HepG2 (cell line): ENCODE data around the gene HEPN1. TPM values are rescaled to one million over a fixed set of nuclear protein-coding genes. Genes with fewer than 3 reads are reported as not detected.

Experiments used
- ATAC-seq: fragments of 200-7000 bp; cut with Tn5 transposase; 3 replicates; pipeline ENCODE4 v1.9.1; 2020; ENCODE audit warnings: mild to moderate bottlenecking, moderate library complexity
- BruUV-seq: library from RNA; stranded (reverse); fragments of 400-500 nt; replicated peaks from 2 replicates; lab custom pipeline; 2021; lab: Mats Ljungman, UMichigan
- CTCF ChIA-PET: fragments of 300-600 bp; formaldehyde crosslinking; extraction: SDS; loops from one replicate; lab custom pipeline; 2021; ENCODE audit warnings: low total read pairs, inconsistent platforms, low intra/inter-chr PET ratio; lab: Yijun Ruan, JAX
- POLR2A ChIA-PET: fragments of 350-600 bp; sonication (Branson Sonifier 250); formaldehyde crosslinking; loops from one replicate; lab custom pipeline; 2020; ENCODE audit warnings: antibody characterized with exemption, inconsistent platforms; lab: Yijun Ruan, JAX
- DNase-seq: peaks from one replicate; pipeline ENCODE4 v3.0.0-alpha.2; 2015; ENCODE audit warnings: low spot score
- FAIRE-seq: peaks from 3 replicates; lab custom pipeline; 2011; peaks lifted over from hg19 to GRCh38; lab: Jason Lieb, UNC
- H2AFZ ChIP-seq: one replicate; pipeline ENCODE4 v1.6.1; 2011; ENCODE audit warnings: low read length, inconsistent platforms
- H3K27ac ChIP-seq: fragments of 300-600 bp; 3 replicates; pipeline ENCODE4 v1.8.0; 2011; ENCODE audit warnings: mixed run types, mild to moderate bottlenecking, mixed read lengths, low read length, inconsistent platforms; ENCODE audit not compliant: insufficient read depth; ENCODE audit errors: extremely low read length
- H3K27me3 ChIP-seq, 2 experiments: fragments of 200-600 bp in 1 of 2; 2 replicates in 1 of 2; 3 replicates in 1 of 2; pipeline versions ENCODE4 v1.6.0 to v1.8.0; 2011; ENCODE audit warnings: low read length in 2 of 2, mild to moderate bottlenecking in 2 of 2, moderate library complexity in 2 of 2, inconsistent platforms in 1 of 2; ENCODE audit not compliant: insufficient read depth in 2 of 2, control insufficient read depth in 1 of 2
- H3K36me3 ChIP-seq, 2 experiments: fragments of 200-600 bp in 1 of 2; replicated peaks in 1 of 2; 2 replicates in 1 of 2; 3 replicates in 1 of 2; pipeline versions ENCODE4 v1.5.1 to v1.8.0; 2011; ENCODE audit warnings: low read length in 2 of 2, inconsistent platforms in 1 of 2; ENCODE audit not compliant: insufficient read depth in 2 of 2, control insufficient read depth in 1 of 2
- H3K4me1 ChIP-seq: 2 replicates; pipeline ENCODE4 v1.5.1; 2012; ENCODE audit warnings: low read length, inconsistent platforms; ENCODE audit not compliant: insufficient read depth
- H3K4me2 ChIP-seq: 2 replicates; pipeline ENCODE4 v1.6.0; 2011; ENCODE audit warnings: low read depth, low read length, inconsistent platforms
- H3K4me3 ChIP-seq, 3 experiments: fragments of 200-600 bp in 1 of 3; sonication (generic), shearing (Covaris generic) in 1 of 3; replicated peaks in 1 of 3; 2 replicates each; pipeline ENCODE4 v1.5.1; 2011 to 2016; ENCODE audit warnings: low read length in 3 of 3, inconsistent platforms in 2 of 3, low read depth in 2 of 3, mild to moderate bottlenecking in 2 of 3, control low read depth in 1 of 3, mixed read lengths in 1 of 3; ENCODE audit not compliant: insufficient read depth in 1 of 3
- H3K79me2 ChIP-seq: one replicate; pipeline ENCODE4 v1.6.1; 2011; ENCODE audit warnings: low read length, inconsistent platforms; ENCODE audit not compliant: insufficient read depth
- H3K9ac ChIP-seq: 2 replicates; pipeline ENCODE4 v1.6.0; 2011; ENCODE audit warnings: mild to moderate bottlenecking, low read depth, low read length, inconsistent platforms; ENCODE audit not compliant: insufficient read depth
- H3K9me3 ChIP-seq: 2 replicates; pipeline ENCODE4 v1.5.1; 2012; ENCODE audit warnings: mild to moderate bottlenecking, low read length
- H4K20me1 ChIP-seq: 2 replicates; pipeline ENCODE4 v1.6.0; 2011; ENCODE audit warnings: inconsistent platforms, mild to moderate bottlenecking, low read length, moderate library complexity; ENCODE audit not compliant: insufficient read depth
- BCL3 ChIP-seq: sonication (generic); formaldehyde crosslinking; IDR thresholded peaks from 2 replicates; pipeline ENCODE4 v1.5.1; 2020; ENCODE audit warnings: mild to moderate bottlenecking, missing genetic modification reagents, moderate library complexity
- HNF4A ChIP-seq: sonication (generic); formaldehyde crosslinking; IDR thresholded peaks from 2 replicates; pipeline ENCODE4 v1.4.0; 2020; ENCODE audit warnings: missing genetic modification reagents
- MAFF ChIP-seq: IDR thresholded peaks from 2 replicates; pipeline ENCODE4 v1.6.1; 2011; ENCODE audit warnings: low read depth, low read length, improper control_type of control experiment
- MAFK ChIP-seq, 2 experiments: IDR thresholded peaks in 1 of 2; conservative IDR thresholded peaks in 1 of 2; 2 replicates each; pipeline ENCODE4 v1.6.1; 2011; ENCODE audit warnings: improper control_type of control experiment in 2 of 2, low read length in 2 of 2
- NCOA2 ChIP-seq: sonication (generic); formaldehyde crosslinking; IDR thresholded peaks from 2 replicates; pipeline ENCODE4 v1.8.0; 2022; ENCODE audit warnings: inconsistent platforms
- POLR2A ChIP-seq, 2 experiments: IDR thresholded peaks; 2 replicates each; pipeline ENCODE4 v1.6.1; 2011; ENCODE audit warnings: low read depth in 2 of 2, low read length in 2 of 2, mild to moderate bottlenecking in 1 of 2, moderate library complexity in 1 of 2; ENCODE audit not compliant: insufficient read depth in 1 of 2
- REL ChIP-seq: sonication (generic); formaldehyde crosslinking; conservative IDR thresholded peaks from 2 replicates; pipeline ENCODE4 v1.8.0; 2022; ENCODE audit warnings: mild to moderate bottlenecking, missing genetic modification reagents, moderate library complexity
- TBX3 ChIP-seq: fragments of 450-650 bp; IDR thresholded peaks from 2 replicates; pipeline ENCODE4 v1.6.1; 2017; ENCODE audit warnings: antibody characterized with exemption, mild to moderate bottlenecking, inconsistent platforms, borderline replicate concordance
- YEATS4 ChIP-seq: sonication (generic); formaldehyde crosslinking; IDR thresholded peaks from 2 replicates; pipeline ENCODE4 v1.4.0; 2020; ENCODE audit warnings: missing genetic modification reagents, borderline replicate concordance
- ZNF335 ChIP-seq: sonication (generic); formaldehyde crosslinking; IDR thresholded peaks from 2 replicates; pipeline ENCODE4 v1.4.0; 2020; ENCODE audit warnings: missing genetic modification reagents
- ZNF564 ChIP-seq: sonication (generic); formaldehyde crosslinking; IDR thresholded peaks from 2 replicates; pipeline ENCODE4 v1.8.1; 2023; ENCODE audit warnings: mild to moderate bottlenecking, missing genetic modification reagents
- whole genome bisulfite sequencing: methylation state at CpG from one replicate; pipeline ENCODE4 v1.1.6; 2017; ENCODE audit warnings: low lambda C conversion rate; 5-methylcytosine and 5-hydroxymethylcytosine counted together
- in situ Hi-C: cut with HindIII; loops from 2 replicates; pipeline ENCODE4 v1.10.0; 2017; ENCODE audit warnings: low pct_unique_long_range_greater_than_20kb; ENCODE audit not compliant: extremely low pct_ligation_motif_present
- intact Hi-C: fragments of 100-400 bp; cut with micrococcal nuclease; formaldehyde crosslinking; loops from one replicate; pipeline ENCODE4 v1.10.0; 2022; ENCODE audit not compliant: unreplicated experiment
- polyA plus RNA-seq, 8 experiments: library from polyadenylated mRNA; depleted of rRNA in 3 of 8; stranded (reverse) in 7 of 8; unstranded in 1 of 8; fragments of >200 nt; fragmentation: Illumina TruSeq in 4 of 8; extraction: Trizol in 4 of 8; gene quantifications; 2 replicates each; pipeline versions ENCODE4 v1.2.1 to v1.2.3, GENCODE V29; 2011 to 2016; ENCODE audit warnings: low read depth in 4 of 8, missing spikeins in 1 of 8, mixed read lengths in 1 of 8; ENCODE audit not compliant: insufficient read depth in 1 of 8
- total RNA-seq, 5 experiments: library from RNA; depleted of rRNA; stranded (reverse); fragments of >200 nt; fragmentation: Illumina TruSeq; extraction: Trizol; gene quantifications; 2 replicates each; pipeline ENCODE4 v1.2.3, GENCODE V29; 2016; ENCODE audit warnings: low read depth in 1 of 5

The HEPN1 gene
- total and polyA plus RNA-seq, 2 of the 13 experiments (the other 11 are each of a cell fraction or from before 2014, with no cell fraction given): not detected

GRCh38 chr11:124922831-124923230 lies 3.8 kb downstream of the HEPN1 start (continued):
- TF ChIP-seq REL (CRISPR knock-in tag) (no peak), ZNF564 (CRISPR knock-in tag) (no peak), NCOA2 (CRISPR knock-in tag) (no peak)

- H3K9me3 ChIP-seq: no peaks in the 10 kb centered on the region
- in situ Hi-C loops: no loop called here
- H3K36me3 ChIP-seq: peaks cover 15 to 44% of the 10 kb centered on the region in 2 experiments
- H2AFZ ChIP-seq: no peak overlapping the region
- BruUV-seq: no TSS peak
- peaks cover 4% of the 10 kb centered on the region for H3K4me1 ChIP-seq
- H3K4me3 ChIP-seq: no peak overlapping the region
- ChIA-PET CTCF (no interaction called here), POLR2A (no interaction called here)
- H3K4me2 ChIP-seq: no peak overlapping the region
- H3K79me2 ChIP-seq: peaks cover 22% of the 10 kb centered on the region
- no peak for DNase-seq
- no peaks in the 10 kb centered on the region; the same call in none of the 2 replicates for H4K20me1 ChIP-seq
- no peak overlapping the region for H3K9ac ChIP-seq
- H3K27ac ChIP-seq: no peak overlapping the region
- no peak for ATAC-seq
- no peak for FAIRE-seq
- intact Hi-C loops: no loop called here
- TF ChIP-seq POLR2A (IDR thresholded peaks at IDR 0.05; ENCODE audit: insufficient read depth in 1 of 2, low read depth in 2 of 2, low read length in 2 of 2) (peak in 1 of 2 experiments; percentile 20; a peak in 1 of 4 replicates), TBX3 (no peak)
- no peaks in the 10 kb centered on the region for H3K27me3 ChIP-seq
Observed at GRCh38 chr11:124923296-124923695, 4.2 kb downstream of the HEPN1 start.

- intact Hi-C loops (no loop called here), in situ Hi-C loops (no loop called here)
- POLR2A ChIA-PET: no interaction called here
- Histone ChIP-seq H2AFZ (no peak overlapping the region), H4K20me1 (no peaks in the 10 kb centered on the region; the same call in none of the 2 replicates), H3K36me3 (peaks cover 2 to 27% of the 10 kb centered on the region in 2 experiments), H3K9ac (no peak overlapping the region), H3K27me3 (no peaks in the 10 kb centered on the region), H3K9me3 (no peaks in the 10 kb centered on the region), H3K4me1 (peaks cover 62% of the 10 kb centered on the region), H3K4me2 (peak overlapping the region; percentile 18; the same call in 1 of the 2 replicates), H3K79me2 (peaks cover 80% of the 10 kb centered on the region), H3K4me3 (no peak overlapping the region), H3K27ac (peak overlapping the region; percentile 2)
- TF ChIP-seq ZNF335 (CRISPR knock-in tag) (no peak), MAFK (conservative IDR thresholded peaks at IDR 0.05 in 1 of 2, IDR thresholded peaks at IDR 0.05 in 1 of 2; ENCODE audit: low read length in 2 of 2) (peak; percentile 19 to 44; a peak in 2 of 4 replicates), YEATS4 (CRISPR knock-in tag) (no peak), BCL3 (CRISPR knock-in tag) (no peak), MAFF (0 out of 2 replicates have a peak, but pooled peaks have one; percentile 23), HNF4A (CRISPR knock-in tag) (peak; percentile 32; the same call in 1 of the 2 replicates)
- no peak; the same call in 2 of the 3 replicates for ATAC-seq
- BruUV-seq: no TSS peak
- no peak for DNase-seq
- no peak for FAIRE-seq
- 32% methylated on average over 4 of the region's 4 CpGs for WGBS
- CTCF ChIA-PET: no interaction called here
Observed at GRCh38 chr11:124928942-124929665, 10.1 kb downstream of the HEPN1 start.
